H9 (cell line): ENCODE data around the gene GLB1L3. TPM values are rescaled to one million over a fixed set of nuclear protein-coding genes. Genes with fewer than 3 reads are reported as not detected.
A peak's percentile ranks its signal among the peaks of the same experiment; 100 is the strongest.

Experiments used
- DNase-seq: peaks from one replicate; pipeline ENCODE4 v3.0.0-alpha.2; 2017
- H2AFZ ChIP-seq: one replicate; pipeline ENCODE4 v1.6.1; 2013; ENCODE audit warnings: mild to moderate bottlenecking, low read length, control low read depth, moderate library complexity
- H2AK5ac ChIP-seq: 2 replicates; pipeline ENCODE4 v1.6.1; 2013; ENCODE audit warnings: low read length, control low read depth, mixed read lengths; ENCODE audit not compliant: insufficient read length
- H2BK120ac ChIP-seq: one replicate; pipeline ENCODE4 v1.6.1; 2013; ENCODE audit warnings: low read depth, mild to moderate bottlenecking, low read length, control low read depth, inconsistent platforms; ENCODE audit not compliant: poor library complexity, severe bottlenecking
- H2BK12ac ChIP-seq: 2 replicates; pipeline ENCODE4 v1.6.1; 2013; ENCODE audit warnings: low read length, control low read depth, mixed read lengths, low read depth; ENCODE audit not compliant: insufficient read length
- H2BK15ac ChIP-seq: 2 replicates; pipeline ENCODE4 v1.6.1; 2013; ENCODE audit warnings: low read depth, low read length, control low read depth
- H2BK20ac ChIP-seq: one replicate; pipeline ENCODE4 v1.6.1; 2013; ENCODE audit warnings: low read depth, mild to moderate bottlenecking, low read length, control low read depth, inconsistent platforms; ENCODE audit not compliant: poor library complexity, severe bottlenecking
- H2BK5ac ChIP-seq: 2 replicates; pipeline ENCODE4 v1.6.1; 2013; ENCODE audit warnings: low read length, control low read depth, mixed read lengths; ENCODE audit not compliant: insufficient read length
- H3K14ac ChIP-seq: 2 replicates; pipeline ENCODE4 v1.6.1; 2013; ENCODE audit warnings: low read length, control low read depth; ENCODE audit not compliant: insufficient read depth
- H3K18ac ChIP-seq: 2 replicates; pipeline ENCODE4 v1.6.1; 2013; ENCODE audit warnings: low read depth, mild to moderate bottlenecking, mixed read lengths, low read length, control low read depth; ENCODE audit not compliant: insufficient read length
- H3K23ac ChIP-seq: 2 replicates; pipeline ENCODE4 v1.6.1; 2013; ENCODE audit warnings: low read length, control low read depth, mixed read lengths, low read depth; ENCODE audit not compliant: insufficient read length
- H3K23me2 ChIP-seq: 2 replicates; pipeline ENCODE4 v1.6.1; 2013; ENCODE audit warnings: low read depth, mild to moderate bottlenecking, mixed read lengths, low read length, control low read depth; ENCODE audit not compliant: insufficient read length, poor library complexity, severe bottlenecking
- H3K27ac ChIP-seq: 2 replicates; pipeline ENCODE4 v1.5.1; 2013; ENCODE audit warnings: low read length, control low read depth, mixed read lengths, low read depth; ENCODE audit not compliant: insufficient read length
- H3K27me3 ChIP-seq: 2 replicates; pipeline ENCODE4 v1.6.1; 2013; ENCODE audit warnings: low read length, control low read depth, inconsistent platforms; ENCODE audit not compliant: insufficient read depth
- H3K4ac ChIP-seq: 2 replicates; pipeline ENCODE4 v1.6.1; 2013; ENCODE audit warnings: low read depth, mild to moderate bottlenecking, control low read depth, inconsistent platforms, low read length, moderate library complexity
- H3K4me1 ChIP-seq: 2 replicates; pipeline ENCODE4 v1.6.1; 2013; ENCODE audit warnings: low read length, control low read depth, inconsistent platforms; ENCODE audit not compliant: insufficient read depth
- H3K4me2 ChIP-seq: 2 replicates; pipeline ENCODE4 v1.6.1; 2013; ENCODE audit warnings: low read length, control low read depth, mixed read lengths; ENCODE audit not compliant: insufficient read length, insufficient read depth
- H3K56ac ChIP-seq: 2 replicates; pipeline ENCODE4 v1.6.1; 2013; ENCODE audit warnings: low read depth, mild to moderate bottlenecking, mixed read lengths, low read length, control low read depth; ENCODE audit not compliant: insufficient read length
- H3K79me1 ChIP-seq: 2 replicates; pipeline ENCODE4 v1.6.1; 2013; ENCODE audit warnings: low read depth, mild to moderate bottlenecking, moderate library complexity, low read length, control low read depth, inconsistent platforms; ENCODE audit not compliant: insufficient read depth, poor library complexity, severe bottlenecking
- H3K79me2 ChIP-seq: 2 replicates; pipeline ENCODE4 v1.6.1; 2013; ENCODE audit warnings: low read length, control low read depth, inconsistent platforms; ENCODE audit not compliant: insufficient read depth
- H3K9ac ChIP-seq: 2 replicates; pipeline ENCODE4 v1.6.1; 2013; ENCODE audit warnings: low read length, control low read depth, mixed read lengths; ENCODE audit not compliant: insufficient read length; ENCODE audit errors: extremely low read depth
- H3K9me3 ChIP-seq: one replicate; pipeline ENCODE4 v1.6.1; 2013; ENCODE audit warnings: low read depth, low read length, inconsistent platforms; ENCODE audit not compliant: control insufficient read depth
- H3T11ph ChIP-seq: one replicate; pipeline ENCODE4 v1.6.1; 2013; ENCODE audit warnings: mild to moderate bottlenecking, low read length, control low read depth, inconsistent platforms
- H4K20me1 ChIP-seq: one replicate; pipeline ENCODE4 v1.6.1; 2013; ENCODE audit not compliant: control insufficient read depth, insufficient read length, insufficient read depth
- H4K5ac ChIP-seq: 2 replicates; pipeline ENCODE4 v1.6.1; 2013; ENCODE audit warnings: low read depth, mild to moderate bottlenecking, mixed read lengths, low read length, control low read depth; ENCODE audit not compliant: insufficient read length
- H4K8ac ChIP-seq: replicated peaks from 2 replicates; pipeline ENCODE4 v1.6.1; 2013; ENCODE audit warnings: low read length, control low read depth, mixed read lengths, low read depth; ENCODE audit not compliant: insufficient read length
- H4K91ac ChIP-seq: 2 replicates; pipeline ENCODE4 v1.6.1; 2013; ENCODE audit warnings: low read depth, mild to moderate bottlenecking, moderate library complexity, mixed read lengths, low read length, control low read depth; ENCODE audit not compliant: insufficient read length
- H3K27ac Mint-ChIP-seq, 3 experiments: 2 replicates in 2 of 3; 3 replicates in 1 of 3; pipeline ENCODE4 v1.8.0; 2020 to 2021; ENCODE audit warnings: mixed read lengths in 3 of 3, mild to moderate bottlenecking in 1 of 3, moderate library complexity in 1 of 3
- H3K27me3 Mint-ChIP-seq: 2 replicates; pipeline ENCODE4 v1.8.0; 2021; ENCODE audit warnings: low read depth, mild to moderate bottlenecking, moderate library complexity, mixed read lengths
- H3K36me3 Mint-ChIP-seq, 3 experiments: 2 replicates in 2 of 3; 3 replicates in 1 of 3; pipeline ENCODE4 v1.8.0; 2020 to 2021; ENCODE audit warnings: low read depth in 3 of 3, mixed read lengths in 3 of 3; ENCODE audit not compliant: insufficient read depth in 1 of 3
- H3K4me1 Mint-ChIP-seq, 2 experiments: 2 replicates each; pipeline ENCODE4 v1.8.0; 2020; ENCODE audit warnings: mixed read lengths in 2 of 2
- H3K4me3 Mint-ChIP-seq, 2 experiments: 2 replicates in 1 of 2; 3 replicates in 1 of 2; pipeline ENCODE4 v1.8.0; 2020 to 2021; ENCODE audit warnings: mild to moderate bottlenecking in 2 of 2, mixed read lengths in 2 of 2, moderate library complexity in 1 of 2
- H3K9me3 Mint-ChIP-seq, 2 experiments: 2 replicates in 1 of 2; 3 replicates in 1 of 2; pipeline ENCODE4 v1.8.0; 2020; ENCODE audit warnings: mild to moderate bottlenecking in 2 of 2, mixed read lengths in 2 of 2, moderate library complexity in 1 of 2
- CTCF ChIP-seq: fragments of 200-600 bp; sonication (generic); conservative IDR thresholded peaks from 3 replicates; pipeline ENCODE4 v1.8.0; 2021; ENCODE audit warnings: antibody characterized with exemption, mild to moderate bottlenecking
- WGBS: extraction: QIAGEN DNeasy Blood & Tissue Kit; methylation state at CpG from one replicate; pipeline ENCODE4 v1.1.7; 2013; ENCODE audit warnings: missing lambda C conversion rate, low lambda C conversion rate, mixed read lengths; ENCODE audit not compliant: insufficient read length; ENCODE audit errors: extremely low coverage; 5-methylcytosine and 5-hydroxymethylcytosine counted together
- total RNA-seq: library from RNA; stranded (reverse); gene quantifications from 2 replicates; pipeline ENCODE4 v1.2.1, GENCODE V29; 2021

GLB1L3 gene
- total RNA-seq, 1 experiment from 2014 or later, result 11.2 TPM

- H3K4me1 Mint-ChIP-seq, result peaks cover 24% of the 10 kb centered on the region in 2 experiments
- Histone ChIP-seq H3K56ac (no peak overlapping the region), H4K5ac (no peak overlapping the region), H2BK120ac (no peak overlapping the region), H2BK20ac (no peak overlapping the region), H4K20me1 (no peaks in the 10 kb centered on the region), H3K23ac (no peak overlapping the region), H2AK5ac (no peak overlapping the region), H2AFZ (no peak overlapping the region), H3K27me3 (no peaks in the 10 kb centered on the region; the same call in 1 of the 2 replicates), H2BK15ac (no peak overlapping the region), H3K4ac (no peak overlapping the region), H3K27ac (no peak overlapping the region), H3K4me2 (peak overlapping the region; percentile 66), H3T11ph (no peak overlapping the region), H2BK12ac (no peak overlapping the region), H3K14ac (no peak overlapping the region), H3K23me2 (peaks cover 3% of the 10 kb centered on the region), H3K79me1 (no peaks in the 10 kb centered on the region), H3K9me3 (no peaks in the 10 kb centered on the region), H4K91ac (no peak overlapping the region), H3K4me1 (0 out of 2 replicates have a peak, but pooled peaks cover 3% of the 10 kb centered on the region), H3K79me2 (no peaks in the 10 kb centered on the region), H2BK5ac (no peak overlapping the region), H3K18ac (no peak overlapping the region), H4K8ac (no peak overlapping the region), H3K9ac (no peak overlapping the region)
- peak overlapping the region; percentile 61 to 77 for H3K4me3 Mint-ChIP-seq
- peaks cover 61% of the 10 kb centered on the region for H3K27me3 Mint-ChIP-seq
- WGBS, result no CpG with 5 or more reads among the region's 7 CpGs
- DNase-seq, result no peak
- no peak for TF ChIP-seq CTCF
- no peaks in the 10 kb centered on the region for H3K36me3 Mint-ChIP-seq
- H3K27ac Mint-ChIP-seq, result no peak overlapping the region
- H3K9me3 Mint-ChIP-seq, result no peaks in the 10 kb centered on the region
Measured at GRCh38 chr11:134332782-134333181, 56.6 kb downstream of the GLB1L3 start.
